H1 (cell line): Measurements from ENCODE around the gene KIF23.

Source experiments
- EP300 ChIP-seq, 2 experiments: IDR thresholded peaks; 1 replicate in 1 of 2; 2 replicates in 1 of 2; pipeline ENCODE4 v1.6.1; 2011 to 2012; ENCODE audit warnings: low read depth in 2 of 2, low read length in 2 of 2, mild to moderate bottlenecking in 2 of 2, borderline replicate concordance in 1 of 2, inconsistent platforms in 1 of 2, moderate library complexity in 1 of 2
- GABPA ChIP-seq: IDR thresholded peaks from 2 replicates; pipeline ENCODE4 v1.6.1; 2011; ENCODE audit warnings: mild to moderate bottlenecking, low read length, moderate library complexity, borderline replicate concordance; ENCODE audit not compliant: insufficient read depth
- JUN ChIP-seq: IDR thresholded peaks from 2 replicates; pipeline ENCODE4 v1.6.1; 2011; ENCODE audit warnings: low read depth, mild to moderate bottlenecking, improper control_type of control experiment, low read length
- JUND ChIP-seq: IDR thresholded peaks from 2 replicates; pipeline ENCODE4 v1.6.1; 2011; ENCODE audit warnings: mild to moderate bottlenecking, improper control_type of control experiment, low read length
- RBBP5 ChIP-seq: IDR thresholded peaks from 2 replicates; pipeline ENCODE4 v1.7.1; 2012; ENCODE audit warnings: low read depth, mild to moderate bottlenecking, inconsistent platforms, low read length, moderate library complexity, borderline replicate concordance
- RNF2 ChIP-seq: fragments of 200-900, 300-1000 bp; sonication (generic); IDR thresholded peaks from 2 replicates; pipeline ENCODE4 v1.7.1; 2016; ENCODE audit warnings: borderline replicate concordance, low read depth, mild to moderate bottlenecking, antibody characterized with exemption, low read length; ENCODE audit not compliant: poor library complexity, severe bottlenecking; ENCODE audit errors: missing control alignments
- SRF ChIP-seq: IDR thresholded peaks from 2 replicates; pipeline ENCODE4 v1.6.1; 2011; ENCODE audit warnings: mild to moderate bottlenecking, low read depth, low read length, moderate library complexity
- TAF1 ChIP-seq: IDR thresholded peaks from 2 replicates; pipeline ENCODE4 v1.6.1; 2011; ENCODE audit warnings: mild to moderate bottlenecking, low read depth, low read length
- TCF12 ChIP-seq: IDR thresholded peaks from 2 replicates; pipeline ENCODE4 v1.6.1; 2011; ENCODE audit warnings: low read depth, mild to moderate bottlenecking, low read length
- TF ChIP-seq, protein P1 (sequence below), 3 experiments: IDR thresholded peaks; 1 replicate in 2 of 3; 2 replicates in 1 of 3; pipeline versions ENCODE4 v1.5.1 to v1.6.1; 2011; ENCODE audit warnings: low read length in 3 of 3, mild to moderate bottlenecking in 3 of 3, inconsistent platforms in 2 of 3, low read depth in 1 of 3, moderate library complexity in 1 of 3; ENCODE audit not compliant: insufficient read depth in 1 of 3; ENCODE audit errors: control extremely low read depth in 1 of 3
- TF ChIP-seq, protein P2 (sequence below): IDR thresholded peaks from 2 replicates; pipeline ENCODE4 v1.6.1; 2011; ENCODE audit warnings: low read depth, mild to moderate bottlenecking, low read length; ENCODE audit not compliant: insufficient read depth

DNA sequence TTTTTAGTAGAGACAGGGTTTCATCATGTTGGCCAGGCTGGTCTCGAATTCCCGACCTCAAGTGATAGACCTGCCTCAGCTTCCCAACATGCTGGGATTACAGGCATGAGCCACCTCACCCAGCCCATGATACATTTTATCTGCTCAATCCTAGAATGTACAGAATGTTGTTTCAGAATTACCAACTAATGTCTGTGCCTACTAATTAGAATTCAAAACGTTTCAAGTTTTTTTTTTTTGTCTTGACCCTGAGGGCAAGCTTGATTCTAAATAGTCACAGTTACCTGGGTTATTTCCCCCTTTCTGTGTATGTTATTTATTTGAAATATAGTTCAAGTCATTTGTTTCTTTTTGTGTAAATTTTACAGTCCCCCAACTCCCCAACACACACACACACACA lies 5.3 kb upstream of the KIF23 start:
- TF ChIP-seq EP300 (IDR thresholded peaks at IDR 0.05; ENCODE audit: borderline replicate concordance in 1 of 2, low read depth in 2 of 2, low read length in 2 of 2), result no peak
- TF ChIP-seq, protein P1, sequence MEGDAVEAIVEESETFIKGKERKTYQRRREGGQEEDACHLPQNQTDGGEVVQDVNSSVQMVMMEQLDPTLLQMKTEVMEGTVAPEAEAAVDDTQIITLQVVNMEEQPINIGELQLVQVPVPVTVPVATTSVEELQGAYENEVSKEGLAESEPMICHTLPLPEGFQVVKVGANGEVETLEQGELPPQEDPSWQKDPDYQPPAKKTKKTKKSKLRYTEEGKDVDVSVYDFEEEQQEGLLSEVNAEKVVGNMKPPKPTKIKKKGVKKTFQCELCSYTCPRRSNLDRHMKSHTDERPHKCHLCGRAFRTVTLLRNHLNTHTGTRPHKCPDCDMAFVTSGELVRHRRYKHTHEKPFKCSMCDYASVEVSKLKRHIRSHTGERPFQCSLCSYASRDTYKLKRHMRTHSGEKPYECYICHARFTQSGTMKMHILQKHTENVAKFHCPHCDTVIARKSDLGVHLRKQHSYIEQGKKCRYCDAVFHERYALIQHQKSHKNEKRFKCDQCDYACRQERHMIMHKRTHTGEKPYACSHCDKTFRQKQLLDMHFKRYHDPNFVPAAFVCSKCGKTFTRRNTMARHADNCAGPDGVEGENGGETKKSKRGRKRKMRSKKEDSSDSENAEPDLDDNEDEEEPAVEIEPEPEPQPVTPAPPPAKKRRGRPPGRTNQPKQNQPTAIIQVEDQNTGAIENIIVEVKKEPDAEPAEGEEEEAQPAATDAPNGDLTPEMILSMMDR (IDR thresholded peaks at IDR 0.05; ENCODE audit: control extremely low read depth in 1 of 3, insufficient read depth in 1 of 3, low read depth in 1 of 3, low read length in 3 of 3), result no peak
- TF ChIP-seq JUN, result no peak
- TF ChIP-seq SRF, result no peak
- TF ChIP-seq TAF1, result no peak
- TF ChIP-seq GABPA, result no peak
- no peak for TF ChIP-seq TCF12
- TF ChIP-seq, protein P2, sequence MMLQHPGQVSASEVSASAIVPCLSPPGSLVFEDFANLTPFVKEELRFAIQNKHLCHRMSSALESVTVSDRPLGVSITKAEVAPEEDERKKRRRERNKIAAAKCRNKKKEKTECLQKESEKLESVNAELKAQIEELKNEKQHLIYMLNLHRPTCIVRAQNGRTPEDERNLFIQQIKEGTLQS, result no peak
- TF ChIP-seq JUND, result no peak
- no peak for TF ChIP-seq RNF2
- no peak for TF ChIP-seq RBBP5
